SU-DHL-6 (cell line): ENCODE measurements around the gene TPPP3.

ENCODE experiments used
- EZH2phosphoT487 ChIP-seq: fragments of 200-600 bp; sonication (generic), shearing (Covaris generic); conservative IDR thresholded peaks from 2 replicates; pipeline ENCODE4 v1.6.1; 2018; ENCODE audit warnings: mild to moderate bottlenecking, antibody characterized with exemption, low read length, moderate library complexity, mixed read lengths
- TF ChIP-seq, protein P1 (sequence below): fragments of 200-600 bp; sonication (generic); IDR thresholded peaks from one replicate; pipeline ENCODE4 v1.5.1; 2017; ENCODE audit warnings: antibody characterized with exemption, mild to moderate bottlenecking, low read length, moderate library complexity; ENCODE audit not compliant: insufficient read depth, poor library complexity, severe bottlenecking

DNA sequence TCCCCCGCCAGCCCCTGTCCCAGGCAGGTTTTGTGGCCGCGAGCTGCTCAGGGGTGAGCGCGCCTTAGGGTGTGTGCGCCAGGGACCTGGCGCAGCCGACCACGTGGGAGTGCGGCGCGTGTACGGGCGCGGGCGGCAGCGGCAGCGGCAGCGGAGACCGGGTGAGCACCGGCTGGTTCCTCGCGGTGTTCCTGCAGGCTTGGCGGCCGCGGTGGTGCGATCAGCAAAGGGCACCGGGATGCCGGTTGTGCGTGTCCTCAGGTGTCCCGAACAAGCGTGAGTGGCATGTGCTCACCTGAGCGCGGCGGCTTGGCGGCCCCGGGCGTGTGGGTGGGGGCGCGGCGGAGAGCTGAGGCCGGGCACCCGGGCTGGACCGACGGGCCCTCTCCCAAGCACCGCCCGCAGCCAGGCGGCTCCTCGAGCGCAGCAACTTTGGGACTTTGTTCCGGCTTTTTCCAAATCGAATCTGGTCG, 37.2 kb upstream of the TPPP3 start:
- TF ChIP-seq, protein P1, sequence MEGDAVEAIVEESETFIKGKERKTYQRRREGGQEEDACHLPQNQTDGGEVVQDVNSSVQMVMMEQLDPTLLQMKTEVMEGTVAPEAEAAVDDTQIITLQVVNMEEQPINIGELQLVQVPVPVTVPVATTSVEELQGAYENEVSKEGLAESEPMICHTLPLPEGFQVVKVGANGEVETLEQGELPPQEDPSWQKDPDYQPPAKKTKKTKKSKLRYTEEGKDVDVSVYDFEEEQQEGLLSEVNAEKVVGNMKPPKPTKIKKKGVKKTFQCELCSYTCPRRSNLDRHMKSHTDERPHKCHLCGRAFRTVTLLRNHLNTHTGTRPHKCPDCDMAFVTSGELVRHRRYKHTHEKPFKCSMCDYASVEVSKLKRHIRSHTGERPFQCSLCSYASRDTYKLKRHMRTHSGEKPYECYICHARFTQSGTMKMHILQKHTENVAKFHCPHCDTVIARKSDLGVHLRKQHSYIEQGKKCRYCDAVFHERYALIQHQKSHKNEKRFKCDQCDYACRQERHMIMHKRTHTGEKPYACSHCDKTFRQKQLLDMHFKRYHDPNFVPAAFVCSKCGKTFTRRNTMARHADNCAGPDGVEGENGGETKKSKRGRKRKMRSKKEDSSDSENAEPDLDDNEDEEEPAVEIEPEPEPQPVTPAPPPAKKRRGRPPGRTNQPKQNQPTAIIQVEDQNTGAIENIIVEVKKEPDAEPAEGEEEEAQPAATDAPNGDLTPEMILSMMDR, result no peak
- no peak for TF ChIP-seq EZH2phosphoT487
